SIG-M5 treated with dmso at 0.1 percent for 504 hours (cell line): Measurements from ENCODE around the gene NOS3.

Source experiments
- DNase-seq: peaks from one replicate; lab custom pipeline; 2025; ENCODE audit not compliant: unreplicated experiment; lab: John Stamatoyannopoulos, UW

Gene NOS3

DNA sequence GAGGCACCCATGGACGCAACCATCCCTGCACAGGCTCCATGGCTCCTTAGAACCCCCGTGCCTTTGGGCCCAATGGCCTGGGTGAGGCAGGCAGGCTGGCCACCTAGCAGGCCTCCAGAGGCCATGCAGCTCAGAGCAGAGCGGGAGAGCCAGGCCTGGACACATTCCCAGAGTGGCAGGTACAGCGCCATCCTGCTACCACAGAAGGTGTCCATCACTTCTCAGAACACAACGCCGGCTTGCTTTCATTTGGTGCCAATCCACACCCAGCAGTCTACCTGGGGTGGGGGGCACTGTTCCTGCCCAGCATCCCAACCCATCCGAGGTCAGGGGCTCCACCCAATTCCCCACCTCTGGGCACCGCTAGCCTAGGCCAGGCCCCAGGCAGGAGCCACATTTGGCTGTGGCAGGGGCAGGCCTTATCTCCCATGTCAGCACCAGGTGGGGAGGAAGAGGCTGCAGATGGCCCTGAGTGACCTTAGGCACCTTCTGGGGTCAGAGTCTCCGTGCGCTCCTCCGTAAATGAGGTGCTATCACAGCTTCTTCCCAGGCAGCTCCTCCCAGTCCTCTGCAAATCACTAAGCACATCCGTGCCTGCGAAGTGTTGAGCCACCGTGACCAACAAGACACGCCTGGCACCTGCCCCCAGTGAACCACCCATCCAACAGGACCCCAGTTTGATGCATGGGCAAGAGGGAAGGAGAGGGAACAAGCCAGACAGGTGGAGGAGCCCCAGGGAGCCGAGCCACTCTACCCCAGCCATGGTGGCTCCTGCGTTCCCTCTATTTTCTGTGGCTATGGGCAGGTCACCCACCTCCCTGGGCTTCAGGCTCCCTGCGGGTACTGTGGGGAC is 26.9 kb upstream of the NOS3 start:
- no peak for DNase-seq

DNA sequence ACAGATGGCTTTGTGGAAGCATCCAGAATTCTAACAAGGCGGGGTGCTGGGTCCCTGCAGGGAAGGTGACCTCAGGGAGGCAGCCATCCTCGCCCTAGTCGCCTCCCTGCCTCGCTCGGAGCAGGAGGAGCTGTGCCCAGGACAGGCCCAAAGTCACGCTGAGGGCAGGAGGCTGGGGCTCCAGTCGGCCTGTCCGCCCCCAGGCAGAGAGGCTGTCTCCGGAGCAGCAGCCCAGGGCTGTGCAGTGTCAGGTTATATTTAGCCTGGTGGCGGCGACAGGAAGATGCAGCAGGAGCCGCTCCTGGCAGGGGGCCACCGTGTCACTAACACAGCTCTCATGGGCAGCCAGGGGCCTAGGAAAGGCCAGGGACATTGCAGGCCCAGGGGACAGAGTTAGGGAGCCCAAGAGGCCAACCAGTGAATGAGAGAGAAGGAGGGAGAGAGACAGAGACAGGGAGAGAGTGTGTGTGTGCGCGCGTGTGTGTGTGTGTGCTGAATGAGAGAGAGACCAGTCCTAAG is 26.2 kb upstream of the NOS3 start:
- no peak for DNase-seq

DNA sequence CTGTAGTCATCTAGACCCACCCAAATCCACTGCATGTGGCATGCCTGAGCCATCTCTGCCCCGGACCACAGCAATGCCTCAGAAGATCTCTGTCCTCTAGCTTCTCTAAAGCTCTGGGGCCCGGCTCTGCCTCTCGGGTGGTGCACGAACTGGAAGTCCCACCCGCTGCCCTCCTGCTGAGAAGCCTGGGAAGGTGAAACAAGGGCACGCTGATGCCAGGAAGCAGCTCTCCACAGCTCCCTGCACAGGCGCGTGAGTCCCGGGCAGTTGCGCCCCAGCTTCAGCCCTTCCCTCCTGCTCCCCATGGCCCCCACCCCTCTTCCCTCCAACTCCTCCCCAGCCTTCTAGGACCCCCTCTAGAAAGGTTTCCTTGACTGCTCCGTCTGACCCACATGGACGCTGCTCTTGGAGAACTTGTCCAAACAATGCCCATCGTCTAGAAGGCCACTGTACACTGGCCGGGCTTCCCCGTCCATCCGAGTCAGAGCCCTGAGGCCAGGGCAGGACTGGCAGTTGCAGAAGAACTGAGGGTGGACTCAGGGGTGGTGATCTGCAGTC is 25.5 kb upstream of the NOS3 start:
- DNase-seq: no peak

DNA sequence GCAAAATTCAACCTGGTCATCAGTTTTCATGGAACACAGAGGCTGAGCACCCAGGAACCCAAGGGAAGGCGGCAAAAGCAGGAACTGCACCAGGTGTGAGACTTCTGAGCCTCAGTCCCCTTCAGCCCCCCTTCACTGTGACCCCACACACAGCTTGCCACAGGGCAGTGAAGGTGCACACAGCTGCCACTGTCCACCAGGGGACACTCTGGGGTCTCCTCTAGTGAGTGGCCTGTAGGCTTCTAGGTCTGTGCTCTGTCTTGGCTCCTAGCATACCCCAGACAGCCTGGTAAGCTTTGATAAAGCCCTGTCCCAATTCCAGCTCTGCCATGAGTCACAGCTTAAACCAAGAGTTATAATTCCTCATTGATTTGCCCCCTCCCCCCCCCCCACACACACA is 24.8 kb upstream of the NOS3 start:
- no peak for DNase-seq

DNA sequence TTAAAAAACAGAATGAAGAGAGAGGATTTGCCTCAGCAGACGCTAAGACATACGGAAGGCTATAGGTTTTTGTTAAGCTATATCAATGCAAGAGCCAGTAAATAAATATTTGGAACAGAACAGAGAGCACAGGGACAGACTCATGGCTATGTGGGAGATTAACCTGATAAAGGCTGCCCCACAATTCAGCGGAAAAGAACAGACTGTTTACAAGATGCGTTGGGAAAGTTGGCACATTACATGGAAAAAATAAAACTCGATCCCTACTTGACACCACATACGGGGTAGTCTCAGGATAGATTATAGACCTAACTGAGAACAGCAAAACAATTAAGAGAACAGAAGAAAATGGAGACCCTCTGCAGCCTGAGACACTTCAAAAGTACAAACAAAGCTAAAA is 23.5 kb upstream of the NOS3 start:
- DNase-seq: no peak

DNA sequence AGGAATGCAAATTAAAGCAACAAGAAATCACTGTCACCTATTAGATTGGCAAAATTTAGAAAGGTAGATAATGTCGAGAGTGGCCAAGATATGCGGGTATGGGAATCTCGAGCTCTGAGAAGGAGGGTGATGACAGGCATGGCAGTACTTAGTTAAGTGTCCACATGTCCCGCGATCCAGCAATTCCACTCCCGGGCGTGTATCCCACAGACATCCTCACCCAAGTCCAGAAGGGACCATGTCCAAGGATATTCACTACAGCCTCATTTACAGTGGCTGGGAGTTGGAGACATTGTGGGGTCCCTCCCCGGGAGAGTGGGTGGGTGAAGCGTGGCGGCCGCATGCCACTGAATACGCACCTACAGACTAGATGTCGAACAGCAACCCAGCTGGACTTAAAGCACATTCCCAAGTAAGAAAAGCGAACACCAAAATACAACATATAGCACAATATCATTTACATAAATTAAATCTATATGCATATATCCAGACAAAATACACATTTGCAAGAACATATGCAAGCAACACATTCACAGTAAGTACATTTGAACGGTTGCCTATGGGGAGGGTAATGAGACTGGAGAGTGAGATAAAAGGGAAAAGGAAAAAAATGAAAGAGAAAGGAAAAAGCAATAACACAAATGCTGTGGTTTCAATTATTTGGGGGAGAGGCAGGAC is 22.6 kb upstream of the NOS3 start:
- no peak for DNase-seq

DNA sequence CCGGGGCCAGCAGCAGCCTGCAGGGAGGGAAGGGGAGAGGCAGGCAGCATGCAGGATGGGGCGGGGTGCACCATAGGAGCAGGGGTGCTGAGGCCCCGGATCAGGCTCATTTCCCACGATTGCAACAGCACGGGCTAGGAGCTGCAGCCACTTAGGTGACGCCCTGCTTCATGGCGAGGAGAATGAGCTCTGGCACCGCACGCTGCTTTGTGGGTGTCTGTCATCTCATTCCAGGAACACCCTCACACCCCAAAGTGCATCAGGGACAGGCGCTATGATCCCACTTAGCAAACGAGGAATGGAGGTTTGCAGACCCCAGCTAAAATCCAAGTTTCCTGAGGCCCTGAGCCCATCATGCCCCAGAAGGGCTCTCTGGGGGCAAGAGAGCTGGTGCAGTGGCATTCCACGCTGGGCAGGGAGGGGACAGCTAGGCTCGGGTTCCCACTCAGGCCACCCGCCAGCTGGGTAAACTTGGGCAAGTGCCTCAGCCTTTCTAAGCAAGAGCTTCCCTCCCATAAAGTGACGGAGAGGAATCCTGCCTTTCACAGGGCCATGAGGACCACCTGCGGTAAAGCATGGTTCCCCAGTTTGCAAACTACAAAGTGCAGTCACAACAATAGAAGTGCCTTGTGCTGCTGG is 22.0 kb upstream of the NOS3 start:
- DNase-seq: no peak

DNA sequence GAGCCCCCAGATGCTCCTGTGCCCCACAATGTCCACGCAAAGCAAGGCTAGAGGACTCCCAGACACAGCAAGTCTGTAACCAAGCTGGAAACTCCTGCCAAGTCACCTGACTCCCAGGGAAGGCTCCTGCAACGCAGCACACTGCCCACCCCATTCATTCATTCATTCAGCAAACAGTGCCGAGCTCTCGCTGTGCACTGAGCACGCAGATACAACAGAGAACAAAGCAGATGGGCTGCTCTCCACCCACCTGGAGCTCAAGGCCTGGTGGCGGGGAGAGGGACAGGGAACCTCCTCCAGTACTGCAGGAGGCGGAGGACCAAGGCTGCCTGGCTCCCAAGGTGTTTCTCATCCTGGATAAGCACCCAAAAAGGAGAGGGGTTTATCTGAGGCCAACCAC is 21.3 kb upstream of the NOS3 start:
- no peak for DNase-seq

DNA sequence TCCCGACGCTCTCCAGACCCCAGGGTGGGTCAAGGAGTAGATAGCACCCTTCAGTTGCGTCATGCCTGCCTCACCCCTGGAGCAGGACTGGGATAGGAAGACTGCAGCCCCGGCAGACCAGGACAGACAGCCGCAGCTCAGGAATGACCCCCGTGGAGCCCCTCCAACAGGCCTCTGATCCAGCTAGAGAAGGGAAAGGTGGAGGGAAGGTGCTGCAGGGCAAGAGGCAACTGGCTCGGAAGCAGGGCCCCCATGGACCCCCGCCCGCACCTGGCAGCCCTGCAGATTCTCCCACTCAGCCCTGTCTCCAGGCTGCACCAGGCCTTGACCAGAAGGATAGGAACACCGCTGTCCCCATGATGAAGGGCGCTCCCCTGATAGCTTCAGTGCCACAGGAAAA is 20.4 kb upstream of the NOS3 start:
- DNase-seq: no peak

DNA sequence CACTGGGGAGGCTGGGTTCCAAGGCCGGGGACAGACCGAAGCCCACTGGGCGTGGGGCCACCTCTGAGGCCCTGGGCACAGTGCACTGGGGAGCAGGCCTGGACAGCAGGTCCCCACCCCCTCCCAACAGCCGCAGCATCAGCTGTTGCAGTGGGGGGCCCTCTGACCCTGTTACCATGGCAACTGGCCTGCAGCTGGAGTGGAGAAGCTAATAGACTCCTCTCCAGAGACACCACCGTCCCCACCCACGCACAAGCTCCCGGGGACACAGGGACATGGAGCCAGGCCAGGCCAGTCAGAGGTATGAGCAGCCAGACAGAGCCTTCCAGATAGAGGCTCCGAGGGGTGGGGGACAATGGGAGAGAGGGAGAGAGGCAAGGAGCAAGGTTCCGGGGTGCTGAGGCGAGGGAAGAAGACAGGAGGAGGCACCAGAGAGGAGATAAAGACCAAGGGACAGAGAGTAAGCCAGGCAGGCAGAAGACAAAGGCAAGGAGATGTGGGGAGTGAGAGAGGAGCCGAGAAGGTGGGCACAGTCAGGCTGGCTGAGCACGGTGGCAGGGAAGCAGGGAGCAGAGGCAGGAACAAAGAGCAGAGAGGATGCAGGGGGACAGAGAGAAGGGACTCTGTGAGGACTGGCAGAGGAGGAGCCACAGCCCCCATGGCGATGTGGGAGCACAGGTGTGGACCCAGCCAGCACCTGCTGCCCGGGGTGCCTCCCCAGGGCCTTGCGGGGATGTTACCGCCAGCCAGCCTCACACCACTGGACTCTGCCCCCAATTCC is 19.4 kb upstream of the NOS3 start:
- DNase-seq: no peak

DNA sequence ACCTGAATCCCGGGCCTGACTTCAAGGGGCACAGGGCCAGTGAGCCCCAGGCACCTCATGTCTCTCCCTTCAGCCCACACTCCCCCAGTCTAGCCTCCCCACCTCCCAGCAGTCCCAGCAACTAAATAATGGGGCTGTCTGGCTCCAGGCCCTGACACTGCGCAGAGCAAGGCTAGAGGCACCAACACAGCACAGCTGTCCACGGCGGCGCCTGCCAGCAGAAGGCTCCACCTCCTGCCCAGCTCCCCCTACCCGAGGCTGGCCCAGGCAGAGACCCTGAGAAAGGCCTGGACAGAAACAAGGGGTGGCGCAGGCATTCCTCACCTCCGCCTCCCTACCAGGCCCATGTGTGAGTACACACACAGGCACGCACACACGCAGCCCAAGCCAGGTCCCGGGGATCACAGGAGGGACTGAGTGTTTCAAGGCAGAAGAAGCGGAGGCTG is 18.8 kb upstream of the NOS3 start:
- no peak for DNase-seq

DNA sequence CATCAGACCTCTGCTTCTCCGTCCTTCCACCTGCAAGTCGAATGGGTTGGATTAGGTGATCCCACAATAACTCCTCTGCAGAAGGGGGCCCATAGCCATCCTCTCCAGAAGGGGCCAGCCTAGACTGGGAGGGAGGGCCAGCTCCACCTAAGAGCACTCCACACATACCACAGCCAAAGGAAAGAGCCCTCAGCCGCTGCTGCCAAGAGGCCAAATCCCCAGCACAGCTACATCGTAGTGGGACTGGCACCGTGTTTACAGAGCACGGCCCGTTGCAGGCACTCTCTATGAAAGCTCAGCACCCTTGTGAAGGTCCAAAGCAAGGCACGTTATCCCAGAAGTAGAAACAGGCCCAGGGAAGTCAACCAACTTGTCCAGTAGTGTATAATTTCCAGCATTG is 18.1 kb upstream of the NOS3 start:
- DNase-seq: no peak

DNA sequence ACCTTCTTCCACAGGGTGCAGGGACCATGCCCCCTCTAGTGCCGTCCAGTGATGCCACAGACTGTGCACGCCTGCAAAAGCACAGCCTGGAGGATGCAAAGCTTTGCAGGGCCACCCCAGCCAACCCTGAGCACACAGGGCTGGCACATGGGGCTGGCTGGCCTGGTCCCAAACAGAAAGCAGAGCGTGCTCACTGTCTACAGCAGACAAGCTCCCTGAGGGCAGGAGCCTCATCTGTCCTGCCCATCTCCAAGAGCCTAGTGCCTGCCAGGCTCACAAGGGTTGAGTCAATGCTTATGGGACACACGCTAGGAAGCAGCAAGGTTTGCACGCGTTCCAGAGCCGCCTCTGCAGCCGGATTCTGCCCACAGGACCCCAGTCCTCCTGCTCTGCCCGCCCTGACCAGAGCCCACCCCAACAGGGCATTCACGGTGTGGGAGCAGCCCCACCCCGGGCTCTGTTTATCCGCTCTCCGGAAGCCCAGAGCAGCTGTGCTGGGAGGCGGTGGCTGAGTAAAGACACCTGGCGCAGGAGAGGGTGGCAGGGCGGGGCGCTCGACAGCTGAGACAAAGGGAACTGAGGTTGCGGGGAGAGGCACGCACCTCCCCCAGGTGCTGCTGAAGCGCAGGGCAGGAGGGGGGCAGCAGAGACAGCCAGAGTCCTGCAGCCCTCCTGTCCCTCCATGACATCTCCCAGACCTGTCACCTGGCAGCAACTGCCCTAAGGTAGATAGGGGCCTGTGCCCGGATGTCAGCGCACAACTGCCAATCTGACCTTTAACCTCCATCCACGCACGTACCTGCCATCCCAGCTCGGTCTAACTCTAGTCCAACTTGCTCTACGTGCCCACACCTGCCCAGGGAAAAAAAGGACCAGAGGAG is 17.0 kb upstream of the NOS3 start:
- DNase-seq: no peak

DNA sequence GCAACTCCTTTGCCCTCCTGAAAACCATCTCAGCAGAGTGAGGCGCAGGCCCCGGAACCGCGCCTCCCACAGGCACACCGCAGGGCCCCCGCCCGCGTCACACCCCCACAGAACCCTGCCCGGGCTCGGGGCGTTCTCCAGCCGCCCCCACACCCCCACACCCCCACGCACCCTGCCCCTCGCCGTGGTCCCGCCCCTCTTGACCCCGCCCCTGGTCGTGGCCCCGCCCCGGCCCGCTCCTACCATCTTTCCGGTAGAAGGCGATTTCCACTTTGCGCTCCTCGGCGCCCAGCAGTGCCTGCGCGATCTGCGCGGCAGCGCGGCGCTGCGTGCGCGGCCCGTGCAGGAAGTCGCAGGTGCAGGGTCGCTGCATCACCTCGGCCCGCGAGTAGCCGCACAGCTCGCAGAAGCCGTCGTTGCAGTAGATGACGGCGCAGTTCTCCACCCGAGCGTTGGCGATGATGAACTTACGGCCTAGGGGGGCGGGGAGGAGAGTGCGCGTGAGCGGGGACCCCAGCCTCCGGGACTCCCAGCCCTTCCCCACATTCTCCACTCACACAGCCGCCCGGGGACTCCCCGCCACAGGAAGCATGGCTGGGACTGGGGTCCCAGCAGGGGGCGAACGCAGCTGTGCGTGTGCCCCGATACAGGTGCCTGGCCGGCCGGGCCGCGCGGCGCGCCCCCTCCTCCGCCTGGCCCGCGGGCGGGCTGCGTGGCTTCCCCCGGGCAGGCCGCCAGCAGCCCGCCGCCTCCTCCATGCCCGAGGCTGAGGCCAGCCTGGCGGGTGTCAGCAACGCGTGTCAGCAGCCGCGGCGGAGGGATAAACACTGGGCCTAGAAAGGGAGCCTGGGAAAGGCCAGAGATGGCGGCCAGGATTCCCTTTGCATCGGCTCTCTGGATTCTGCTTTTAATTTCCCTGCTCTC is 16.1 kb upstream of the NOS3 start:
- DNase-seq: peak; percentile 27

DNA sequence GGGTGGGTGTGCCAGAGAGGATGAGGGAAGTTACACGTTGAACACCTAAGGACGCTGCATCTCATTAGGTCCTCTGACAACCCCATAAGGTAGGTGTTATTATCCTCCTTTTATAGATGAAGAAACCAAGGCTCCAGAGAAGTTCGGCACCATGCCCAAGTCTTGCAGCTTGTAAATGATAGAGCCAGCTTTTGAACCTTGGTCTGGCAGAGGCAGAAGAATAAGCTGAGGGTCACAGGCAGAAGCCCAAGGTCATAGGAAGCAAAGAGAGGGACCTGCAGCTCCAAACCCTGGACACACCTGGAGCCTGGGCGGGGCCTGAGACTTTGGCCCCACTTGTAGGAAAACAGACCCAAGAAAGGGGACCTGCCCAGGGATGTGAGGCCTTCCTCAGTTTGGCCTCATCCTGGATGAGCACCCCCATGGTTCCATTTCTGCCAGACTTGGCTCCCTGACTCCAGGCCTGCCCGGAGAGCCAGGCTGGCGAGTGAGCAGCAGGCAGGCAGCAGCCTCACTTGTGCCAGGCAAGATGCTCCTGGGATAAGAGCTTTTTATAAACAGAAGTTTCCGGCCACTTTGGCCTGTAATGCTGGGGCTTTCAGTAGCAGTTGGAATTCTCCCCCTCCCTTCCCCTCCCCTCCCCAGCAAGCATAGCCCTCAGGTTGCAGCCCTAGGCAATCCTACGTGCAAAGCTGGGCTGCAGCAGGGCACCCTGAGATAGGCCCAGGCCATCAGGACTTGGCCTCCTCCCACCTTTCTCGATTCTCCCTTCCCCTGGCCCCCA is 15.1 kb upstream of the NOS3 start:
- DNase-seq: no peak

DNA sequence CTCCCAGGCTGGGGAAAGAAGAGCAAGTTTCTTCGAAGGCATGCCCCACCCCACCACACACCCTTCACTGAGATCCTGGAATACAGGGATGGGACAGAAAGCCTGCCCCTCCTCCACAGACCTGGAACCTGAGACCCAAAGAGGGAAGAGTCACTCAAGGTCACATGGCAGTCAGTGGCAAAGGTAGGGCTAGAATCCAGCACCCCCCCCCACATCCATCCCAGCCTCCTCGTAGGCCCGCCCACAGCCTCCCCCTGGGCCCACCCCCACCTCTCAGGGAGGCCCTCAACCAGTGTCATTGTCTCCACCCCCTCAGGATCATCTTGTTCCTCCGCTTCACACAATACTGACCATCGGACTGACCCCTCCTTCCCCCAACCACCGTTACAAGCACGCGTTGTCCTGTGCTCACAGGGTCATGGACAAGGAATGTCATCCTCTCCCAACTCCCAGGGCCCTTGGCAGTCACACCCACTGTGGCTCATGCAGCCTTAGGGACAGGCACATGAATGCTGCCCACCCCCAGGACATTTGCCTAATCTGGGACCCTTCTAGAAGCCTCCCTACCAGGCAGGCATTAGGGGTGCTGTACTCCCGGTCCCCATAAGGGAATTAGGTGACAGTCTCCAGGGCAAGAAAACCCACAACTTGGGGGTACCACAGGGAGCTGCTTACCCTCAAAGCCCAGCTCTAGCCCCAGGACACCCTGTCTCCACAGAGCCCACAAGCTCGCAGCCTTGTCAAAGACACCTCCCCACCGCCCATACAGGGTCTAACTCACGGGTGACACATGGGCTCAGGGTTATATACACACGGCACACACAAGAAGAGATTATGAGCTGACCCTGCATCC is 14.1 kb upstream of the NOS3 start:
- DNase-seq: no peak
